A549 (cell line): Measurements from ENCODE around the gene ARIH1.

Experiments used
- ESRRA ChIP-seq: fragments of 150-350 bp; IDR thresholded peaks from 2 replicates; pipeline ENCODE4 v1.6.1; 2014; ENCODE audit warnings: mild to moderate bottlenecking, low read length, borderline replicate concordance
- FOSB ChIP-seq: fragments of 250-450 bp; sonication (Bioruptor Pico); IDR thresholded peaks from 2 replicates; pipeline ENCODE4 v1.5.0; 2020; ENCODE audit warnings: mild to moderate bottlenecking, moderate library complexity
- POLR2AphosphoS2 ChIP-seq: conservative IDR thresholded peaks from 2 replicates; pipeline ENCODE4 v1.6.1; 2012; ENCODE audit warnings: low read length, improper control_type of control experiment, inconsistent platforms
- ZNF302 ChIP-seq: fragments of 250-450 bp; sonication (Bioruptor Pico); IDR thresholded peaks from 2 replicates; pipeline ENCODE4 v1.9.0; 2021; ENCODE audit warnings: inconsistent platforms, mild to moderate bottlenecking, moderate library complexity

- TF ChIP-seq ESRRA (no peak), POLR2AphosphoS2 (no peak), ZNF302 (CRISPR knock-in tag) (no peak), FOSB (CRISPR knock-in tag) (no peak)
Measured at GRCh38 chr15:72445426-72445825, 28.7 kb upstream of the ARIH1 start.
